Pancreas (tissue), 10 donors: ENCODE results near the gene CACNA2D2. TPM values are rescaled to one million over a fixed set of nuclear protein-coding genes. Genes with fewer than 3 reads are reported as not detected.

ENCODE experiments used
- ATAC-seq, 4 donors: fragments of 200-7000 bp; cut with Tn5 transposase; one replicate each; pipeline versions ENCODE4 v1.8.0 to v1.9.1; 2020; ENCODE audit warnings: mild to moderate bottlenecking in 4 of 4, moderate library complexity in 4 of 4
- DNase-seq, 6 donors: peaks; one replicate each; pipeline ENCODE4 v3.0.0-alpha.2; 2020
- FAIRE-seq: peaks from 2 replicates; lab custom pipeline; 2012; peaks lifted over from hg19 to GRCh38; lab: Jason Lieb, UNC
- H3K27ac ChIP-seq, 4 donors: fragments of 200-600 bp; sonication (generic); 1 replicate in 3 of 4; 2 replicates in 1 of 4; pipeline versions ENCODE4 v1.5.0 to v1.8.0; 2020
- H3K27me3 ChIP-seq, 4 donors: fragments of 200-600 bp; one replicate each; pipeline ENCODE4 v1.8.0; 2021
- H3K36me3 ChIP-seq, 3 donors: fragments of 200-600 bp; sonication (generic) in 1 of 3; one replicate each; pipeline versions ENCODE4 v1.5.0 to v1.8.0; 2020 to 2021
- H3K4me1 ChIP-seq, 3 donors: fragments of 200-600 bp; one replicate each; pipeline ENCODE4 v1.8.0; 2021
- H3K4me3 ChIP-seq, 4 donors: fragments of 200-600 bp; sonication (generic) in 2 of 4; one replicate each; pipeline versions ENCODE4 v1.5.0 to v1.8.0; 2020 to 2021
- H3K9me3 ChIP-seq, 4 donors: fragments of 200-600 bp; one replicate each; pipeline ENCODE4 v1.8.0; 2021
- WGBS, 2 donors: extraction: QIAGEN DNeasy Blood & Tissue Kit; methylation state at CpG; one replicate each; pipeline ENCODE4 v1.1.7; 2013; 5-methylcytosine and 5-hydroxymethylcytosine counted together
- intact Hi-C, 3 donors: fragments of 100-400 bp; cut with DNase I; formaldehyde crosslinking; loops; one replicate each; pipeline versions ENCODE4 v1.11.1 to v1.14.2; 2022
- polyA plus RNA-seq, 2 donors: library from polyadenylated mRNA; stranded (reverse); fragments of 200-250 nt; gene quantifications; one replicate each; pipeline ENCODE4 v1.2.3, GENCODE V29; 2013
- total RNA-seq, 6 donors: library from RNA; stranded (reverse); fragmentation: NEBNext Ultra II Directional in 4 of 6; extraction: Animal tissue kit (Norgen Biotek cat#: 25700) in 4 of 6; gene quantifications; one replicate each; pipeline versions ENCODE4 v1.2.1 to v1.2.4, GENCODE V29; 2021 to 2023
- TF ChIP-seq, protein P1 (sequence below), 4 donors: fragments of 200-600 bp; sonication (generic) in 3 of 4; IDR thresholded peaks; one replicate each; pipeline versions ENCODE4 v1.5.0 to v1.8.0; 2021; ENCODE audit warnings: antibody characterized with exemption in 4 of 4
- donor health status: healthy with polysubstance abuse.
- donor health status: DM: no; HTN: no; CAD: no; lungs with moderate emphysema.
- donor health status: DM: no; HTN: no; CAD: no.
- donor health status: control.
- donor health status: control.
- donor health status: Bipolar disorder and iron deficiency.
- donor health status: DM: yes; HTN: yes; CAD: no.
- donor health status: DM: no; HTN: no; CAD: no.
- donor health status: DM: no; HTN: no; CAD: no.
- donor health status: DM: yes; HTN: yes; CAD: no.

The CACNA2D2 gene
- total and polyA plus RNA-seq, 8 donors, result 1.1 to 19.5 (median 3.3) TPM

DNA sequence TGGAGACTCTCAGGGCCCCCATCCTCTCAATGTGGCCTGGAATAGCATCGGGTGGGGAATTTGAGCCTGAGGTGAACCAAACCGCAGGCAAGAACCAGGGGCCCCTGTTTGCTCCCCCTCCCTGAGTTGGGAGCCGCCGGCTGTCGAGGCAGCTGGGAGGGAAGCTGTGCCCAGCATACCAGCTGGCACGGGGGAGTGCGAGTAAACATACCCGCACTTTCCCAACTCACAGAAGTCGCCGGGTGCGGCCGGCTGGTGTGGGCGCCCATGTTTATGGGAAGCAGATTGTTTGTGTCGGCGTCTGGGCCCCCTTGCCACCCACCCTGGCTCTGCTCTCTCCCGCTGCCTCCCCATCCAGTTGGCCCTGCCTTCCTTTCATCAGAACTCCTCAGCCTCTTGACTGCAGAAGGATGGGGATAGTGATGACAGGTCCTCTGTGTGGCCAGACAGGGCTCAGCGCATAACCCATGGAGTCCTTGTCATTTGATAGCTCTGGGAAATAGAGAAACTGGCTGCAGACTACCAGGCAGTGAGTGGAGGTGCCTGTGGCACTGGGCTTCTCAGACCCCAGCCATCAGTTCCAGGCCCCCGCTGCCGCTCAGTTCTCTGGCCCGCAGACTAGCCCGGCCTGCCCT lies 60.4 kb downstream of the CACNA2D2 start:
- no peak for DNase-seq
- ATAC-seq, result peak in 2 of 4 donors; percentile 24 to 39
- no peaks in the 10 kb centered on the region for H3K36me3 ChIP-seq
- no peak overlapping the region for H3K4me3 ChIP-seq
- no peaks in the 10 kb centered on the region for H3K27me3 ChIP-seq
- H3K4me1 ChIP-seq, result peaks cover 0 to 5% (median 3%) of the 10 kb centered on the region in 3 donors
- H3K9me3 ChIP-seq, result no peaks in the 10 kb centered on the region
- 80 to 82% methylated on average over 18 to 21 of the region's 21 CpGs for WGBS, 2 donors
- H3K27ac ChIP-seq, result no peak overlapping the region
- FAIRE-seq, result no peak
- intact Hi-C loops, result no loop called here
- TF ChIP-seq, protein P1, sequence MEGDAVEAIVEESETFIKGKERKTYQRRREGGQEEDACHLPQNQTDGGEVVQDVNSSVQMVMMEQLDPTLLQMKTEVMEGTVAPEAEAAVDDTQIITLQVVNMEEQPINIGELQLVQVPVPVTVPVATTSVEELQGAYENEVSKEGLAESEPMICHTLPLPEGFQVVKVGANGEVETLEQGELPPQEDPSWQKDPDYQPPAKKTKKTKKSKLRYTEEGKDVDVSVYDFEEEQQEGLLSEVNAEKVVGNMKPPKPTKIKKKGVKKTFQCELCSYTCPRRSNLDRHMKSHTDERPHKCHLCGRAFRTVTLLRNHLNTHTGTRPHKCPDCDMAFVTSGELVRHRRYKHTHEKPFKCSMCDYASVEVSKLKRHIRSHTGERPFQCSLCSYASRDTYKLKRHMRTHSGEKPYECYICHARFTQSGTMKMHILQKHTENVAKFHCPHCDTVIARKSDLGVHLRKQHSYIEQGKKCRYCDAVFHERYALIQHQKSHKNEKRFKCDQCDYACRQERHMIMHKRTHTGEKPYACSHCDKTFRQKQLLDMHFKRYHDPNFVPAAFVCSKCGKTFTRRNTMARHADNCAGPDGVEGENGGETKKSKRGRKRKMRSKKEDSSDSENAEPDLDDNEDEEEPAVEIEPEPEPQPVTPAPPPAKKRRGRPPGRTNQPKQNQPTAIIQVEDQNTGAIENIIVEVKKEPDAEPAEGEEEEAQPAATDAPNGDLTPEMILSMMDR (IDR thresholded peaks at IDR 0.05), result no peak

DNA sequence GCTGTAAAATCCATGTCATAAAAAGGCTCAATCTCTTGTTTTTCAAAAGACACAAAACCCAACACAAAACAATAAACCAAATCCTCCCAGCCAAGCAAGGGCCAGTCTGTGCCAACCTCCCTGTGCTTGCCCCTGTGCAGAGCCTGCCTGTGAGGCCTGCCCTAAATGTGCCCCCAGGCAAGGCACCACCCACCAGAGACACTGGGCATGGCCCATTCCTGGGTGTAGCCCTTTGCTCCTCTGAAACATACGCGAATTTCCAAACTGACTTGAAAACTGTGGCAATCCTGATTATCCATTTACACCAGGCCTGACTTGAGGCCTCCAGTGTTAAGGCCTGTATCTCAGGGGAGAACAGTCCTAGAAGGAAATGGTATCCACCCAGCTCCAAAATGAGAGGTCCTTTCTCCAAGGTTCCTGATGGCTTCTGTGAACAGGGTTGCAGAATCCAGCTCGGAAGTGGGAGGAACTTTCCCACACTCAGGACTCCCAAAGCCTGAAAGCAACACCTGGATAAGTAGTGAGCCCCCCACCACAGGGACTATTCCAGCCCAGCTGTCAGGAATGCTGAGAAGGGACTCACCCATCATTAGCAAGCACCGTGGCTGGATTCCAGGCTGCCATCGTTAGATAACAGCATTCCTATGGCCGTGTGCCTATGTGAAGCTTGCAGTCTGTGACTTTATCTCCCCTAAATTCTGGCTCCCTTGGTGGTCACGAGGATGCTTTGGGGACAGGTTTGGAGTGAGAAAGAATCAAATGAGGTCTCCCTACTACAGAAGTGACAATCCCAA lies 61.8 kb downstream of the CACNA2D2 start:
- Histone ChIP-seq H3K27ac (no peak overlapping the region), H3K4me1 (peaks cover 0 to 5% (median 3%) of the 10 kb centered on the region in 3 donors), H3K27me3 (no peaks in the 10 kb centered on the region), H3K36me3 (no peaks in the 10 kb centered on the region), H3K4me3 (no peak overlapping the region), H3K9me3 (no peaks in the 10 kb centered on the region)
- no peak for ATAC-seq
- FAIRE-seq, result no peak
- intact Hi-C loops, result no loop called here
- DNase-seq, result no peak
- 55 to 60% methylated on average over 7 of the region's 7 CpGs for WGBS, 2 donors
- TF ChIP-seq, protein P1 (IDR thresholded peaks at IDR 0.05), result no peak

DNA sequence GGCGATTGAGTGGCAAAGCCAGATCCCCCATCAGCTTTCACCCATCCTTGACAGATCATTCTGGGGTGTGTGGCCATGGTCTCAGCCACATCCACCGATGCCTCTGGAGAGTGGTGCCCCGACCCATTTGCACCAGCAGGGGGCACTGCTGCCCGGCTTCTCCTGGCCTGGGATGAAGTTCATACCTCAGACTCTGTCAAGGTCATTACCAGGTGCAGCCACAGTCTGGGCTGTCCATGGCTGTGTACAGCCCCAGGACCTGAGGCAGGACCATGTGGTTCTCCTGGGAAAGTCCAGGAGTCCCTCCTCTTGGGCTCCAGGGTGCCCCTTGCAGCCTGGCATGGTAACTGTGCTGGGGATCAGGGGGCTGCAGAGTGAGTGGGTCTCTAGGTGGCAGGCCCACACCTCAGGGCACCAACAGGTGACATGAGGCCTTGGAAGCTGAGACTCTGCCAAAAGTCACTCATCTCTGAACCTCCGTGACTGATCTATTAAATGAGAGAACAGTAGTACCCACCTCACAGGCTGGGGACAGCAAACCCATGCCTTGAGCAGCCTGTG lies 67.2 kb downstream of the CACNA2D2 start:
- peak; percentile 69 to 94 (median 84) for DNase-seq
- no peaks in the 10 kb centered on the region for H3K9me3 ChIP-seq
- H3K4me3 ChIP-seq, result no peak overlapping the region
- ATAC-seq, result peak; percentile 94 to 99 (median 96)
- WGBS, 2 donors, result 8 to 10% methylated on average over 5 of the region's 5 CpGs
- no peaks in the 10 kb centered on the region for H3K36me3 ChIP-seq
- TF ChIP-seq, protein P1 (IDR thresholded peaks at IDR 0.05), result peak; percentile 88 to 97 (median 89)
- H3K27me3 ChIP-seq, result no peaks in the 10 kb centered on the region
- intact Hi-C loops, result loop anchor here (5.0 to 10.0 kb wide), 3 partner anchors 101 to 111 kb away; no protein-coding TSS in a partner anchor
- no peaks in the 10 kb centered on the region for H3K4me1 ChIP-seq
- FAIRE-seq, result no peak
- no peak overlapping the region for H3K27ac ChIP-seq

DNA sequence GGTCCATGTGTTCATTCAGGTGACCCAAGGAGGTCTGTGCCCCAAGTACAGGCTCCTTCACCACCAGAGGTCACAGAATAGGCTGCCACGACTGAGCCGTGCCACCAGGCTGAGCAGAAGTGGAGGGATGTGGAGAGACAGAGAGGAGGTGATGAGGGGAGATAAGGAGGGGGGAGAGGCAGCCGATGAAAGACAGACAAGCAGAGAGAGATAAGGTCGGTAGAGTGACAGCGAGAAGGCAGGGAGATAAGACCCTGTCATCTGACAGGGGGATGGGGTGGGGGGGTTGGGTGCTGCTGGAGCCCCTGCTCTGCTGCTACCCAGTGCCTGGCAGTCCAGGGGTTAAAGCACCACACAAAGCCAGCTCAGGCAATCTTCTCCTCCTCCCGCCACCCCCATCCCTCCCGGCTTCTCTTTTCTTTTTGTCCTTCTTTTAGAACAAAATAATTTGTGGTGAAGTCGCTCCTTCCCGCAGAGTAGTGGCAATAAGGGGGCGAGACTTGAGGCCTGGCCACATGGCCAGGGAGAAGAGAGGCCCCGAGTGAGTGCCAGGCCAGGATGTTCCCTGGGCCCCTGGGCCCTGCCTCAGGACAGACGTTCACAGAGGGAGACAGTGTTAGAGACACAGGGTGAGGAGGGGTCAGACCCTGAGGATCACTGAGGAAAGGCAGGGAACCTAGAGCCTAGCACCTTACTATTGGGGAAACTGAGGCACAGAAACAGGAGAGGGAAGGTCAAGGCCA lies 67.9 kb downstream of the CACNA2D2 start:
- 25 to 30% methylated on average over 12 of the region's 12 CpGs for WGBS, 2 donors
- TF ChIP-seq, protein P1 (IDR thresholded peaks at IDR 0.05), result no peak
- no peaks in the 10 kb centered on the region for H3K27me3 ChIP-seq
- H3K9me3 ChIP-seq, result no peaks in the 10 kb centered on the region
- intact Hi-C loops, result loop anchor here (5.0 to 10.0 kb wide), 3 partner anchors 102 to 112 kb away; no protein-coding TSS in a partner anchor
- H3K27ac ChIP-seq, result no peak overlapping the region
- no peaks in the 10 kb centered on the region for H3K36me3 ChIP-seq
- no peaks in the 10 kb centered on the region for H3K4me1 ChIP-seq
- no peak for DNase-seq
- FAIRE-seq, result no peak
- ATAC-seq, result peak in 1 of 4 donors; percentile 6
- H3K4me3 ChIP-seq, result no peak overlapping the region
